Pulmonary artery endothelial cell (primary cell): ENCODE measurements around the gene PHLDB1. TPM values are rescaled to one million over a fixed set of nuclear protein-coding genes. Genes with fewer than 3 reads are reported as not detected.
"Not testable (repeated sequence)": the region's sequence is repeated elsewhere in the genome, so short reads cannot be mapped to it uniquely, and the experiment has no call there.

Experiments used
- DNase-seq: peaks from one replicate; pipeline ENCODE4 v3.0.0-alpha.2; 2011; ENCODE audit warnings: low read depth, low spot score
- total RNA-seq: library from RNA; depleted of rRNA; stranded (reverse); fragments of >200 nt; gene quantifications from 2 replicates; pipeline ENCODE4 v1.2.3, GENCODE V29; 2014

The PHLDB1 gene
- 67.0 and 79.3 TPM in 2 replicates for total RNA-seq

- DNase-seq = no peak
Measured at GRCh38 chr11:118607401-118608359, at the start of gene PHLDB1. Gene PHLDB1, plus strand, starts transcription at chr11:118607615. Its CDS starts 6,222 bp downstream, at chr11:118613837.

- no peak for DNase-seq
Measured at GRCh38 chr11:118560806-118561205, 46.6 kb upstream of the PHLDB1 start.

- no peak for DNase-seq
Measured at GRCh38 chr11:118565051-118565450, 42.4 kb upstream of the PHLDB1 start.

GRCh38 chr11:118569670-118570069, 37.7 kb upstream of the PHLDB1 start:
- no peak for DNase-seq

- DNase-seq = no peak
Measured at GRCh38 chr11:118570787-118571186, 36.6 kb upstream of the PHLDB1 start.

GRCh38 chr11:118571701-118572060, 35.7 kb upstream of the PHLDB1 start:
- not testable (repeated sequence) for DNase-seq

GRCh38 chr11:118572061-118572980, 35.1 kb upstream of the PHLDB1 start, which contains the start of gene ARCN1:
Gene ARCN1, plus strand, starts transcription at chr11:118572409. Its CDS starts 139 bp downstream, at chr11:118572548.
- DNase-seq = no peak

GRCh38 chr11:118572981-118573550, 34.3 kb upstream of the PHLDB1 start:
- peak; percentile 44 for DNase-seq

GRCh38 chr11:118574636-118575035, 32.8 kb upstream of the PHLDB1 start:
- DNase-seq = no peak

- not testable (repeated sequence) for DNase-seq
Measured at GRCh38 chr11:118577995-118578394, 29.4 kb upstream of the PHLDB1 start.

GRCh38 chr11:118581057-118581456, 26.4 kb upstream of the PHLDB1 start:
- peak; percentile 71 for DNase-seq

- DNase-seq = no peak
Measured at GRCh38 chr11:118587952-118588351, 19.5 kb upstream of the PHLDB1 start.

GRCh38 chr11:118592616-118593367, 14.6 kb upstream of the PHLDB1 start:
- DNase-seq = no peak

GRCh38 chr11:118594984-118595383, 12.4 kb upstream of the PHLDB1 start:
- not testable (repeated sequence) for DNase-seq

GRCh38 chr11:118596224-118597146, 10.9 kb upstream of the PHLDB1 start:
- DNase-seq = no peak

- no peak for DNase-seq
Measured at GRCh38 chr11:118597556-118597955, 9.9 kb upstream of the PHLDB1 start.

- DNase-seq = no peak
Measured at GRCh38 chr11:118602331-118602730, 5.1 kb upstream of the PHLDB1 start.

- not testable (repeated sequence) for DNase-seq
Measured at GRCh38 chr11:118603709-118604108, 3.7 kb upstream of the PHLDB1 start.

- no peak for DNase-seq
Measured at GRCh38 chr11:118604566-118604965, 2.8 kb upstream of the PHLDB1 start.
